PC-3 (cell line): Measurements from ENCODE around the gene NPFFR1. TPM values are rescaled to one million over a fixed set of nuclear protein-coding genes. Genes with fewer than 3 reads are reported as not detected.

Experiments used
- ATAC-seq: fragments of 200-7000 bp; cut with Tn5 transposase; 2 replicates; pipeline ENCODE4 v1.9.1; 2020; ENCODE audit warnings: mild to moderate bottlenecking, moderate library complexity
- BruUV-seq: library from RNA; stranded (reverse); fragments of 400-500 nt; replicated peaks from 2 replicates; lab custom pipeline; 2021; lab: Mats Ljungman, UMichigan
- CTCF ChIA-PET: fragments of 300-600 bp; sonication (Branson Sonifier 250); formaldehyde crosslinking; loops from one replicate; lab custom pipeline; 2022; ENCODE audit warnings: antibody characterized with exemption; lab: Charles Lee
- POLR2A ChIA-PET: fragments of 300-600 bp; sonication (Branson Sonifier 250); formaldehyde crosslinking; loops from one replicate; lab custom pipeline; 2022; ENCODE audit warnings: antibody characterized with exemption; ENCODE audit not compliant: unreplicated experiment; lab: Charles Lee
- DNase-seq: peaks from one replicate; pipeline ENCODE4 v3.0.0-alpha.2; 2015
- H2AFZ ChIP-seq: fragments of 300-600 bp; sonication (generic); 2 replicates; pipeline ENCODE4 v1.6.0; 2016; ENCODE audit warnings: antibody characterized with exemption, low read length
- H3F3A ChIP-seq: fragments of 300-600 bp; sonication (generic); one replicate; pipeline ENCODE4 v1.6.0; 2017; ENCODE audit warnings: antibody characterized with exemption, low read length, control low read depth, mild to moderate bottlenecking; ENCODE audit not compliant: unreplicated experiment
- H3K27ac ChIP-seq: fragments of 300-600 bp; sonication (generic); 2 replicates; pipeline ENCODE4 v1.5.1; 2016; ENCODE audit warnings: mild to moderate bottlenecking, low read length
- H3K27me3 ChIP-seq: fragments of 300-600 bp; sonication (generic); 2 replicates; pipeline ENCODE4 v1.6.1; 2016; ENCODE audit warnings: low read length, mixed read lengths
- H3K36me3 ChIP-seq: fragments of 300-600 bp; sonication (generic); 2 replicates; pipeline ENCODE4 v1.6.1; 2016; ENCODE audit warnings: low read depth, mixed run types, low read length, mixed read lengths
- H3K4me1 ChIP-seq: fragments of 300-600 bp; sonication (generic); 2 replicates; pipeline ENCODE4 v1.5.1; 2016; ENCODE audit warnings: low read length; ENCODE audit not compliant: insufficient read depth
- H3K4me2 ChIP-seq: fragments of 300-600 bp; sonication (generic); 2 replicates; pipeline ENCODE4 v1.6.0; 2016; ENCODE audit warnings: low read length
- H3K4me3 ChIP-seq: fragments of 300-600 bp; sonication (generic); 2 replicates; pipeline ENCODE4 v1.5.1; 2016; ENCODE audit warnings: mild to moderate bottlenecking, low read length, mixed read lengths
- H3K79me2 ChIP-seq: fragments of 300-600 bp; sonication (generic); 2 replicates; pipeline ENCODE4 v1.6.1; 2017; ENCODE audit warnings: low read length, mixed read lengths
- H3K9ac ChIP-seq: fragments of 300-600 bp; sonication (generic); 2 replicates; pipeline ENCODE4 v1.6.0; 2016; ENCODE audit warnings: mild to moderate bottlenecking, low read length
- H3K9me2 ChIP-seq: fragments of 300-600 bp; sonication (generic); replicated peaks from 2 replicates; pipeline ENCODE4 v1.6.1; 2016; ENCODE audit warnings: mixed run types, low read length, mixed read lengths
- H3K9me3 ChIP-seq: fragments of 300-600 bp; sonication (generic); 2 replicates; pipeline ENCODE4 v1.6.1; 2016; ENCODE audit warnings: low read length, mixed read lengths
- H4K20me1 ChIP-seq: fragments of 300-600 bp; sonication (generic); 2 replicates; pipeline ENCODE4 v1.6.1; 2016; ENCODE audit warnings: low read length, mixed read lengths
- EZH2 ChIP-seq: fragments of 300-600 bp; sonication (generic); IDR thresholded peaks from one replicate; pipeline ENCODE4 v1.6.1; 2017; ENCODE audit warnings: antibody characterized with exemption, mild to moderate bottlenecking, low read length; ENCODE audit not compliant: unreplicated experiment
- EZH2phosphoT487 ChIP-seq: fragments of 300-600 bp; sonication (generic); IDR thresholded peaks from 2 replicates; pipeline ENCODE4 v1.6.1; 2018; ENCODE audit warnings: mild to moderate bottlenecking, antibody characterized with exemption, low read length, borderline replicate concordance
- intact Hi-C: fragments of 100-400 bp; cut with micrococcal nuclease; formaldehyde crosslinking; loops from 2 replicates; pipeline ENCODE4 v1.9.0; 2023
- total RNA-seq: library from RNA; depleted of rRNA; stranded (reverse); fragments of >200 nt; gene quantifications from 2 replicates; pipeline ENCODE4 v1.2.3, GENCODE V29; 2014
- TF ChIP-seq, protein P1 (sequence below): fragments of 300-600 bp; sonication (generic); conservative IDR thresholded peaks from 2 replicates; pipeline ENCODE4 v1.5.1; 2017; ENCODE audit warnings: antibody characterized with exemption, low read depth, mild to moderate bottlenecking, low read length

The NPFFR1 gene
- total RNA-seq, 1 experiment from 2014 or later = not detected

GRCh38 chr10:70293169-70293843, 9.5 kb upstream of the NPFFR1 start:
- no TSS peak for BruUV-seq

DNA sequence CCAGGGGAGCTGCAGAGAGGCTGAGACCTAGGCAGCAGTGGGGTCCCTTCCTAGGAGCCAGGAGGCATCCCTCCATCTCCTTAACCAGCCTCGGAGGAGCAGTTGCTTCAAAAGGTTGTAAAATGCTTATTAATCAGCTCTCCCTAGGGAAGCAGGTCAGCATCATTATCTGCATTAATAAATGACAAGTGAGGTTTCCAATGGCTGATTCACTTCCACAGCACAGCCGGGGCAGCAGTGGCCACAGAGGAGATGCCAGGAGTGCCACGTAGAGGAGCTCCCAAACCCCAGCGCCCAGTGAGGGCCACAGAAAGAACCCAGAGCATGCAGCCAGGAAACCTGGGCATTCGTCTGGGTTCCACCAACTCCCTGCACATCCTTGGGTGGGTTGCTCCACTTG, 8.2 kb upstream of the NPFFR1 start:
- Histone ChIP-seq H3K9ac (no peak overlapping the region), H3K9me2 (no peaks in the 10 kb centered on the region), H3K4me3 (no peak overlapping the region), H3F3A (no peaks in the 10 kb centered on the region), H2AFZ (no peak overlapping the region), H3K36me3 (no peaks in the 10 kb centered on the region), H3K4me2 (no peak overlapping the region), H3K9me3 (no peaks in the 10 kb centered on the region), H3K27me3 (no peaks in the 10 kb centered on the region), H3K4me1 (peaks cover 13% of the 10 kb centered on the region), H3K27ac (no peak overlapping the region), H3K79me2 (no peaks in the 10 kb centered on the region), H4K20me1 (no peaks in the 10 kb centered on the region)
- ChIA-PET CTCF (no interaction called here), POLR2A (no interaction called here)
- DNase-seq (no peak), ATAC-seq (no peak)
- intact Hi-C loops = no loop called here
- no TSS peak for BruUV-seq
- no peak for TF ChIP-seq EZH2
- TF ChIP-seq, protein P1, sequence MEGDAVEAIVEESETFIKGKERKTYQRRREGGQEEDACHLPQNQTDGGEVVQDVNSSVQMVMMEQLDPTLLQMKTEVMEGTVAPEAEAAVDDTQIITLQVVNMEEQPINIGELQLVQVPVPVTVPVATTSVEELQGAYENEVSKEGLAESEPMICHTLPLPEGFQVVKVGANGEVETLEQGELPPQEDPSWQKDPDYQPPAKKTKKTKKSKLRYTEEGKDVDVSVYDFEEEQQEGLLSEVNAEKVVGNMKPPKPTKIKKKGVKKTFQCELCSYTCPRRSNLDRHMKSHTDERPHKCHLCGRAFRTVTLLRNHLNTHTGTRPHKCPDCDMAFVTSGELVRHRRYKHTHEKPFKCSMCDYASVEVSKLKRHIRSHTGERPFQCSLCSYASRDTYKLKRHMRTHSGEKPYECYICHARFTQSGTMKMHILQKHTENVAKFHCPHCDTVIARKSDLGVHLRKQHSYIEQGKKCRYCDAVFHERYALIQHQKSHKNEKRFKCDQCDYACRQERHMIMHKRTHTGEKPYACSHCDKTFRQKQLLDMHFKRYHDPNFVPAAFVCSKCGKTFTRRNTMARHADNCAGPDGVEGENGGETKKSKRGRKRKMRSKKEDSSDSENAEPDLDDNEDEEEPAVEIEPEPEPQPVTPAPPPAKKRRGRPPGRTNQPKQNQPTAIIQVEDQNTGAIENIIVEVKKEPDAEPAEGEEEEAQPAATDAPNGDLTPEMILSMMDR = no peak
- no peak for TF ChIP-seq EZH2phosphoT487

More at GRCh38 chr10:70293169-70293843, 9.5 kb upstream of the NPFFR1 start:
- Histone ChIP-seq H4K20me1 (no peaks in the 10 kb centered on the region), H3K27me3 (no peaks in the 10 kb centered on the region), H3K27ac (no peak overlapping the region), H2AFZ (no peak overlapping the region), H3K9ac (no peak overlapping the region), H3K4me1 (peaks cover 15% of the 10 kb centered on the region), H3K36me3 (no peaks in the 10 kb centered on the region), H3K9me3 (no peaks in the 10 kb centered on the region), H3F3A (no peaks in the 10 kb centered on the region), H3K79me2 (no peaks in the 10 kb centered on the region), H3K4me2 (no peak overlapping the region), H3K9me2 (no peaks in the 10 kb centered on the region), H3K4me3 (no peak overlapping the region)
- TF ChIP-seq, protein P1 = no peak
- TF ChIP-seq EZH2 (no peak), EZH2phosphoT487 (no peak)
- intact Hi-C loops = no loop called here
- ATAC-seq = no peak
- DNase-seq = no peak
- CTCF ChIA-PET = no interaction called here
- POLR2A ChIA-PET = no interaction called here

DNA sequence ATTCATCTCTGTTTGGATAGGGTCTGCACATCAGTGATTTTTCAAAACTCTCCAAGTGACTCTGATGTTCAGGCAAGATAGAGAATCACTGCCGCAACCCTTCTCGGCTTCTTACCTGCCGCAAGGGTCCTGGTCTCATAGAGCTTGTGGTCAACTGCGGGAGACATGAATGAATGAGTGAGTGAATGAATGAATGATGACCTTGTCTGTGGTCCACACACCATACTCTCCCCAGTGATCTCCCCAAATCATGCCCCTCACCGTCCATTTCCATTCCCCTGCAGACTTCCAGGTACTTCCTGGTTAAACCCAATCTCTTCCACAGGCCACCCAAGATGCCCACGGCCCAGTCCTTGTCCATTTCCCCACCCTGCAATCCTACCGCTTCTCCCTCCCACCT, 5.9 kb upstream of the NPFFR1 start:
- intact Hi-C loops = no loop called here
- no peaks in the 10 kb centered on the region for H3K9me2 ChIP-seq
- H3K4me2 ChIP-seq = no peak overlapping the region
- ChIA-PET POLR2A (no interaction called here), CTCF (no interaction called here)
- no peaks in the 10 kb centered on the region for H3F3A ChIP-seq
- no peaks in the 10 kb centered on the region for H4K20me1 ChIP-seq
- no peak for DNase-seq
- no peaks in the 10 kb centered on the region for H3K36me3 ChIP-seq
- no peak for ATAC-seq
- TF ChIP-seq EZH2 (no peak), EZH2phosphoT487 (no peak)
- TF ChIP-seq, protein P1 = no peak
- no peak overlapping the region for H2AFZ ChIP-seq
- no peak overlapping the region for H3K27ac ChIP-seq
- BruUV-seq = no TSS peak
- H3K9me3 ChIP-seq = no peaks in the 10 kb centered on the region
- H3K9ac ChIP-seq = no peak overlapping the region
- H3K4me3 ChIP-seq = no peak overlapping the region
- no peaks in the 10 kb centered on the region for H3K79me2 ChIP-seq
- H3K4me1 ChIP-seq = no peaks in the 10 kb centered on the region
- H3K27me3 ChIP-seq = peaks cover 9% of the 10 kb centered on the region; the same call in 1 of the 2 replicates
